ENCODE data around the gene BRINP2.

BRINP2 gene

DNA sequence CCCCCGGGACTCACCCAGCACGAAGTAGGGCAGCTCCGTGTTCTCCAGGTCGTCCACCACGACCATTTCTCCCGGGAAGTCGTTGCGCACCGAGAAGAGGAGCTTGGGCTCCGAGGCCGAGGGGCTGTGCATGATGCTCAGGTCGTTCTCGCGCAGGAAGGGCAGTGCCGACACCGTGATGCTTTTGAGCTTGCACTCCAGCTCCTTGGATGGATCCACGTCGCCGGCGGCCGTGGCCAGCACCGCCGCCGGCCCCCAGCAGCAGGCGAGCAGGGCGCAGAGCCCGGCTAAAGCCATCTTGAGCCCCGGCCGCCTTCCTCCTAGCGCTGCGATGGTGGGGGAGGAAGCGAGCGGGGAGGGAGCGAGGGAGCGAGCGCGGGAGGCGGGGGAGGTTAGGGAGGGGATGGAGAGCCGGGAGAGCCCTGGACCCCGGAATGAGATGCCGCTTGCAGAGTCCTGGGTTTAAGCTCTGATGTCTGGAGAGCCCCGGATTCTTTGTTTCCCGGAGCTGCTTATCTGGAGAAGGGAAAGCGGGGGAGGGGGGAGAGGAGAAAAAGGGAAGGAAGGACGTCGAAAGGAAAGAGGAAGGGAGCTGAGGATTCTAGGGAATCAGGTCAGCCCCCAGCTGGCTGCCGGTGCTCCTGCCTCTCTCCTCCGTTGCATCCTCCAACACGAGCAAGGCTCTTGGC is 6.2 kb upstream of the BRINP2 start, which contains the start of gene ASTN1:
ASTN1 (minus strand) TSS at position 333 of the 689 bp plus-strand sequence; CDS start at position 297, 36 bp downstream.
- DNase-seq (ENCODE audit: low read depth, low spot score), result no peak
- H3K27ac ChIP-seq, result no peak within 1 kb of the TSS

DNA sequence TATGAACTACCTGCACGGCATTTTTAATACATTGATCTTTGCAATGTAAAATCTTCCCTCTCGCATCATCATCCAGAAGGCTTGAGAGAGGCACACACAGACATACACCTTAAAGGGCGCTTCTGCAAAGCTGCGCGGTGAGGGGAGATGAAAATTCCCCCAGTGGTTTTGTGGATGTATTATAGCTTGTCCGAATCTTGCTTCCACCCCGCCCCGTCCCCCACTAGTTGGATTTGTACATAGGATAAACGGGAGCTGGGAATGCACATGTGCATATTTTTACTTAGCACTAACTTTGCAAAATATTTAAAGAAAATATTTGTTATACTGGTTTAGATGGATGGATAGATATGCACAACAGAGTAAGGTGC is 5.7 kb upstream of the BRINP2 start:
- H3K27ac ChIP-seq, result no peak overlapping the region
- DNase-seq (ENCODE audit: low read depth, low spot score), result no peak

DNA sequence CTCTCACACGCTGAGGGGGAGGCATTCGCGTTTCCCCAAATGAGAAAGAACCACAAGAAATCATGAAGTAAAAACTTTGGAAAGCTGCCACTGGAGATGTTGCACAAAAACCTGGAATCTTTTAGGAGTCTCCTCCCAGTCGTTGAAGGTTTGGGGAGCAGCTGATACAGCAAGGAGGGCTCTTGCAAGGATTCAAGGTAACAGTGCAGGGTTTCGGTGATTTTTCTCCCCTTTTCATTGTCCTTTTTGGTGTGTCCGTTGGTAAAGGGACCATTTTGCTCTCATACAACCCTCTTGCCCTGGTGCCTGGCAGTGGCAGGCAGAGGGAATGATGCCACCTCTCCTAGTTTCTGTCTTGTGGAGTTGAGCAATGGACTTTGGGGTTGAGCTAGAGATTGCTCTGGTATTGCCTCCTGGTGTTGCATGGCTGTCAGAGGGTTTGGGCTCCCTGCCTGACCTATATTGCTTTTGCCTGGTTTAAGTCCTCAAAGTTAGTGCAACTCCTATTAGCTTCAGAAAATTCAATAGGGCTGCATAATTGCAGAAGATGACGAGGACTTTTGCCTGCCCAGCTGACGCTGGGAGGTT is 872 bp downstream of the BRINP2 start:
- DNase-seq (ENCODE audit: low read depth, low spot score), result no peak
- H3K27ac ChIP-seq, result no peak overlapping the region

DNA sequence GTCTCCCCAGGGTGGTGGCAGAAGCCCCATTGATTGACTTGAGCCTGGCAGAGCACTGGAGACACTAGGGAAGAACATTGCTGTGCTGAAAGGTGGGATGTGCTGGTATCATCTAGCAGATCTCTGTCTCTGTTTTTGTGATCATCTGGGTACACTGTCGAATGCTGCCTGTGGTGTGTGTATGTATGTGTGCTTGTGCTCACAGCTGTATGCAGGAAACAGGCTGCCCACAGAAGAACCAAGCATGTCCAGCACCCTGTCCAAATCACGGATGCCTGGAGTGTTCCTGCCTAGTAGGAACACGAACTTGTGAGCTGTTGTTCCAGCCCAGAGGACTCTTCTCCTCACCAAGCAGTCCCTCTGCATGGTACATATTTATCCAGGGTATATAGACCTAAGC is 1.5 kb downstream of the BRINP2 start:
- DNase-seq (ENCODE audit: low read depth, low spot score), result no peak
- H3K27ac ChIP-seq, result no peak overlapping the region

DNA sequence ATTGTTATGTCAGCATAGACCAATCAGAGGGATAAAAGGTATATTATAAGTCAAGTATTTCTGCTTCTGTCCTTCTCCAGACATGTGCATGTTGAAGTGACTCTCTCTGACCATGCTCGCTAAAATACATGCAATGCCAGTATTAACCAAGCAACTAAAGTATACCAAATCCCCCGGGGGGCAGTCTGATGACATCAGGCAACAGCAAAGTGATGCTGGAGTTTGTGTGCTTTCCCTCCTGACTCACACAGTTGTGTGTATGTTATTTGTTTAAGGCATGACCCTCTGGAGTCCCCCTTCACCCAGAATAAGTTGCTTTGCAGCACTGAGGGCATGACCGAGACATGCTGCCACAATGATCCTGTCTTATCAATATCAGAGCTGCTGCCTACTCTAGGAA is 2.1 kb downstream of the BRINP2 start:
- H3K27ac ChIP-seq, result no peak overlapping the region
- no peak for DNase-seq (ENCODE audit: low read depth, low spot score)

DNA sequence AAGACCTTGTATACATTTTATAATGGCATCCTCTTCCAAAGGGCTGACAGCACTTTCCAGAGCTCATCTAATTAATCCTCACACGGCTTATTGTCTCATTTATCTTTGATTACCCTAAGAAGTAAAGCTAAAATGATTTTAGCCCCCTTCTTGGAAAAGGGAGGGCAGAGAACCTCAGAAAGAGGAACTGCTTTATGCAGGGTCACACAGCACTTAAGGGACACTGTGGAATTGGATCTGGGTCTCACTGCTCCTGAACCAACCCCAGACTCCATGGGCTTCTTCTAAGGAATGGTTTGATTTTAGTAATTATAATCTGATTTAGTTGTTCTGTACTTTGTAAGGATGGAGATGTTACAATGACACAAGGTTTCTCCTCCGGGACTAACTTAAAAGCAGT is 3.2 kb downstream of the BRINP2 start:
- DNase-seq (ENCODE audit: low read depth, low spot score), result no peak
- no peak overlapping the region for H3K27ac ChIP-seq

DNA sequence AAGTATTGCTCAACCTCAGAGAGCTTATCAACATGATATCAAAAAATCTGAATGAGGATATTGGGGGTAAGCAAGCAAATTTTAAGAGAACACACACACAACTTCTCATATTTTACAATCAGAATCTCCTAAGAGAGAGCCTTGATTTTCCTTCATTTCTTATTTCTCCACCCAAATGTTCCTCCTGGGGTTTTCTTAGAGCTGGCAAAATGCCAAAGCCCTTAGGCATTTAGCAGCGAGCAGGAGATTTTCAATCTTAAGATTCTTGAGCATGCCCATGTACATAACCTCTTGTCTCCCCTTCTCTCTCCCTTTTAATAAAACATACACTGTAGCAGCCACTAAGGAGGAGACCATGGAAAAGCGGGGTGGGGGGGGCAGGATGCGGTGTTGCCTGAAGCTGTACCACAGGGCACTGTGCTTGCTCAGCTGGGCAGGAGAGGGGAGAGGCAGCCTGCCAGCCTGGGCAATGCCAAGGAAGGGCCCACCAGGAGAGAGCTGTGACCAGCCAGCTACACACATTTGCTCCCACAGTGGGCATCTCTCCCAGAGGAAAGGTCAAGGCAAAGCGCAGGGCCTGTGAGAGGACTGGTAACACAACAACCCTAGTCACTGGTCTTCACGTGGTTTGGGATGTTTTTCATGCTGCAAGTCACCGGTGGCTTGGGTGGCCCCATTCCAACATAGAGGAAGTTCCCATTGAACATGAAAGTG is 4.3 kb downstream of the BRINP2 start:
- no peak for DNase-seq (ENCODE audit: low read depth, low spot score)
- H3K27ac ChIP-seq, result no peak overlapping the region

DNA sequence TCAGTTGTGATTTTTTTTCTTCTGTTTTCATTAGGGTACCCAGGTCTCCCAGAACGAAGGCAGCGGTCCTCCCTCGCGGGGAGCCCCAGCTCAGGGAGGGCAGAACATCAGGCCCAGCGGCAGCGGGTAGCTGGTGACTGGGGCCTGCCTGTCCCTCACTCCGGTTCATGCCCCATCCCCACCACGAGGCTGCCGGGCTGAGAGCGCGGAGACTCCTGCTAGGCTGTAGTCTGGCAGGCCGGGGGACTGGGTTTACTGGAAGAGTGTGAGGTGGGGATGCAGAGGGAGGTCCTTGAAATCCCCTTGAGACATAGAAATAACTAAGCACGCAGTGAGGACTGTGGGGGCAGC is 10.5 kb downstream of the BRINP2 start:
- no peak overlapping the region for H3K27ac ChIP-seq
- no peak for DNase-seq (ENCODE audit: low read depth, low spot score)

DNA sequence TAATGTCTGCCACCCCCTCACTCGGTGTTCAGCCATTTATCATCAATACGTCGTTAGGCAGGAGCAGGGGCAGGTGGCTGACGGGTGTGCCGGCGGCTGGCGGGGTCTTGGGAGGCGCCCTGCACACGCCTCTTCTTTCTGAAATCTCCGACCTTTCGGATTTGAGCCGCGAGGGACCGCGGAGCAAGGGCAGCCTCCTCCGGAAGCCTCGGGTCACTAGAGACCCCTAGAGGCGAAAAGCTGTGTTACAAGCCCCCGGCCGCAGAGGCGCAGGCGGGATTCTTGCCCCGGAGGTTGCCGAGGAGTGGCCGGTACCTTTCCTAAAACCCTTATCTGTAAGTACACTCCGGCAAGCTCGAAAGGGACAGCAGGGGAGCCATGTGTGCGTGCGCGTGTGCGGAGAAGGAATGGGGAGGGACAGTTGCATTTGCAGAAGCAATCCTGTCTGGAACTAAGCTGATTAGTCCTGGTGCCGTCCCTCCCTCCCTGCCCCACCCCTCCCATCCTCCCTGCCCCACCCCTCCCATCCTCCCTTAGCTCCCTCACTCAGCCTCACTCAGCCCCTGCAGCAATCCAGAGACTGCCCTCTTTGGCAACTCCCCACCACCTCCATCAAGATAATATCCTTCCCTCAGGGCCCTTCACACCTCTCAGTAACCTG is 11.0 kb downstream of the BRINP2 start:
- DNase-seq (ENCODE audit: low read depth, low spot score), result no peak

DNA sequence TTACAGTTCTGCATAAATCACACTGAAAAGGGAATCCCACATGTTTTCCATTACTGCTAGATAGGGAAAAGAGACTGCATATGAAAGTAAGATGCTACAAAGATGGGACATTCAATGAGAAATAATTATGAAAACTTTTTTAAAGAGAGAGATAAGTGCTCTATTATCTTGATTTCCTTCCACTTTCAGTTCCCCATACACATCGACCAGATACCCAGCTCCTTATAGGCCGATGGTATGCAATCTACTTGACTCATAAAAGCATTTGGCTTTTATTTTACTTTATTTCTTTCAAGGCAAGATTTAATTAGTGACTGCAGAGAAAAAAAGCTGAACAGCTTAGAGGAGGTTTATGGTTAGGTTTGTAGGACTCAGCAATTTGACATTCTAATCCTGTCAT is 13.1 kb downstream of the BRINP2 start:
- H3K27ac ChIP-seq, result no peak overlapping the region
- no peak for DNase-seq (ENCODE audit: low read depth, low spot score)

More for the DNA sequence above, 11.0 kb downstream of the BRINP2 start:
- no peak overlapping the region for H3K27ac ChIP-seq

DNA sequence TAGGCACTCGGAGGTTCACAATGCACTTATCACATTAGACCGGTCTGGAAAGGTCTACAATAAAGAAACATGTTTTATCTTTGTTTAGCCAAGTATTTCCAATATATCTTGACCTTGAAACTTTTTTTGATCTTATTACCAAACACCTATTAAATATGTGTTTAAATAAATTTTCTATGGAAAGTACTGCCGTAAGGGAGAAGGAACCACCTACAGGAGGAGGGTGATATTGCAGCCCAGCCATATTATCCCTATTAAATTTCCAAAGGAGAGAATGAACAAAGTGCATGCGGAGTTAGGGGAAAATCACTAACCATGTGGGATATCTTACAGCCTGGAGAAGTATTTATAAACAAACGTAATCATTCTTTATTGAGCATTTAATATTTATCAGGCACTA is 14.5 kb downstream of the BRINP2 start:
- DNase-seq (ENCODE audit: low read depth, low spot score), result no peak

DNA sequence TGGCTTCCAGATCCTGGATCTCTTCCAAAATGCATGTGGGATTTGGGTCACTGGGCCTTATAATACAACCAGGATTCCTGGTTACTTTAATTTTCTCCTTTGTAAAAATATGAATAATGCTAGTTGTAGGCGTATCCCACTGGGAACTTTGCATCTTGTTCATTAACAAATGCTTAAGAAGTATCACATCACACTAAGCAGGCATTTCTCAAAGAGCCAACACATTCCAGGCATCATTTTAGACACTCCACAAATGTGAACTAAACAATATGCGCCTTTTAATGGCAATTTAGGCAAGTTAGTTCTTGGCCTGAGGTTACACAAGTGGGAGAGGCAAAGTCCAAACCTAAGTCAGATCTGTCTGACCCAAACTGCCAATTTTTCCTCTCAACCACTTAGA is 15.9 kb downstream of the BRINP2 start:
- H3K27ac ChIP-seq, result no peak overlapping the region
- no peak for DNase-seq (ENCODE audit: low read depth, low spot score)

More for the DNA sequence above, 14.5 kb downstream of the BRINP2 start:
- no peak overlapping the region for H3K27ac ChIP-seq

DNA sequence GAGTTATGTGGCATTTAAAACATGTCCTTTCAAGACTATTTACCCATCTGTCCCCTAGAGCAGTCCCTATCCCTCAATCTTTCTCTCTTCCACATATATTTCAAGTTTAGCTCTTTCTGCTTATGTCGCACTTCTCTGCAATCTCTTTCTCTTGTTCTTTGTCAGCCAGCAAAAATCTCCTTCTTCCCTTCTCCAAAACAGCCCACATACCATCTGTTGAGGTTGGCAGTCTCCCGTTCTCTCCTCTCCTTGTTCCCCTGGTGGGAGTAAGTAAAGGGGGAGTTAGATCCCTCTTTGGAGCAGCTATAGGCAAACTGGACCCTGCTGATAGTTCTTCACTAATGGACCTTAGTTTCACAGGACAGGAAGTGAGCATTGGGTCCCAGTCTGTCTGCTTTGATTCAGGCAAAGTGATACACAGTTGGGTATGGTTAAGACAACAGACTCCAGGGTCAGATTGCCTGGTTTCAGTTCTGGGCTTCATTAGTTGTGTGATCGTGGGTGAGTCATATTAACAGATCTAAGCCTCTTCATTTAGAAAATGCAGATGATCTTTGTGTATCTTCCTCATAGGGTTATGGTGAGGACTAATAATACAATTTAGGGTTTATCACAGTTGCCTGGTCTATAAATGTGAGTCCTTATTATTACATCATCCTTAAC is 19.7 kb downstream of the BRINP2 start:
- no peak for DNase-seq (ENCODE audit: low read depth, low spot score)
- no peak overlapping the region for H3K27ac ChIP-seq

DNA sequence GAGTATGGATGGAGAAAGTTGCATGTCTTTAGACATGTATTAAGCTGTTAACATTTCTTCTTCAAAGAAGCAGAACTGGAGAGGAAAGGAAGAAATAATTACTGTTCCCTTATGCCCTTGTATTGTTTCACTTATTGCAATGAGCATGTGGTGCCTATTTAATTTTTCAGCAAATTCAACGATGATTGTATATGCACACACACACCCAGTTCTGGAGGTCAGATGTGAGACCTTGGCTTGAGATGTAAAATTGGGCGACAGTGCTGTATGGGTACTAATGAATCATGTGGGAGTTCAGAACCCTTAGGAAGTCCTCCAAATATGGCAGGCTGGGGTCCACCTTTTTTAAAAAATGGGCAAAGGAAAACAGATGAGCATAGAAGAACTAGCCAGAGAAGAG is 27.5 kb downstream of the BRINP2 start:
- DNase-seq (ENCODE audit: low read depth, low spot score), result no peak
- H3K27ac ChIP-seq, result no peak overlapping the region

DNA sequence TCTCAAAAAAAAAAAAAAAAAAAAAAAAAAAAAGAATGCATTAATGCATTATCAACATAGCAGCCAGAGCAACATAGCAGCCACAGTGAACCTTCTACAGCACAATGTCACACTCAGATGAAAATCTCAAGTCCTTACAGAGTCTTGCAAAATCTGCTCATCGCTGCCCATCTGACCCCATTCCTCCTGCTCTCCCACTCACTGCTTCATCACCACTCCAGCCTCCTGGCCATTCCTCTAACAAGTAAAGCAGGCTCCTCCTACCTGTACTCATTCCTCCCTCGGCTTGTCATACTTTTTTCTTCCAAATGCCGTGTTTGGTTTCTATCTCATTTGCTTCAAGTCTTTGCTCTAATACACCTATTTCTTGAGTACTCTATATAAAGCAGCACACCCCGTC is 29.5 kb downstream of the BRINP2 start:
- H3K27ac ChIP-seq, result no peak overlapping the region
- DNase-seq (ENCODE audit: low read depth, low spot score), result no peak

DNA sequence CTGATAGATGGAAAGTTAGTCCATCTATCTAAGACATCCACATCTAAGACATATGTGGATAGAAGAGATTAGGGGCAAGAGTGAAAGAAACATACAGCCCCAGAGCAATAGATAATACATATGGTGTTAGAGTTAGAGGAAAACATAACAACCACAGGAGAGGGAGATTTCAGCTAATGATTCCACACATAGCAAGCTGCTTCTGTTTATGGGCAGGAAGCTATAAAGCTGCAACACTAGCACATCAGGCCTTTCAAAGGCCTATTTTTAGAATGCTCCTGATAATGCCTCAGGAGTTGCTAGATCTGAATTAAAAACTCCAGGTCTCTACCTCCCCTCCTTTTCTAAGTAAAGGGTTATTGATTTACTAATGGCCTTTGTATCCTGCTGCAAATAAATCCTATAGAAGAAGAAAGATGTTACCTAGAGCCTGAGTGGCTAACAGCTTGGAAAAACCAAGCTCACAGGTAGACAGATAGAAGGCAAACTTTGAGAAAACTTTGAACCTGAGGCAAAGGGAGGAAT is 36.1 kb downstream of the BRINP2 start:
- H3K27ac ChIP-seq, result no peak overlapping the region
- no peak for DNase-seq (ENCODE audit: low read depth, low spot score)

DNA sequence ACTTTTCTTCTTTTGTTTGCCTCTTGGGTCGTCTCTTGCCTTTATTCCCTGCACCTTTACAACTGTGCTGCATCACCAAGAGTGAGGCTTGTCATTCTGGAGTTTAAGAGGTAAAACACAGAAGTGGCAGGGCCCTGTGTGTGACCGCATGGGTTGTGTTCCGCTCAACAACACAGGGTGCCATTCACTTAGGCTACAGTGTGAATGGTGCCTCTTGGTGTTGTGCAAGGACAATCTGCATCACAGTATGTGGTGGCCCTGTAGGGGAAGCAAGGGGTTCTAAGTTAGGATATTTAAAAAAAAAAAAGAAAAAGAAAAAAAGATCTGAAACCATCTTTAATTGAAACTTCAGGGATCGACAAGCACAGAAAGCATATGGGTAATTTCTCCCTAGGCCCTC is 38.2 kb downstream of the BRINP2 start:
- H3K27ac ChIP-seq, result peak overlapping the region; percentile 41
- no peak for DNase-seq (ENCODE audit: low read depth, low spot score)

DNA sequence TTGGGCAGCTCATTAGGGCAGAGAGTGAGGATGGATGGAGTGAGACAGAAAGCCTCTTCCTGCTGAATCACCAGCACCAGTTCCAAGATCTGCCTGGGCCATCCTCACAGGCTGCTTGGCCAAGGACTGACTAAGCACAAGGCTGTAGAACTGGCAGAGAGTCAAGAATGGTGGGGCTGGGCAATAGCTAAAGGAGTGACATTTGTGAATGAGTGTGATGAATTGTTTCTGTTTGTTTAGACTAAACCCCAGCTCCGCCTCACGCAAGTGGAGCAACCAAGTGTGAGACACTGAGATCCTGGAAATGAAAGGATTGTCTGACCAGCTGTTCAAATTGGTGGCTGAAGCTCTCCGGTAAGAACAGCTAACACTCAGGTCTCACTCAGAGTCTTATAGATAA is 38.6 kb downstream of the BRINP2 start:
- H3K27ac ChIP-seq, result peak overlapping the region; percentile 41
- peak; percentile 98 for DNase-seq (ENCODE audit: low read depth, low spot score)

DNA sequence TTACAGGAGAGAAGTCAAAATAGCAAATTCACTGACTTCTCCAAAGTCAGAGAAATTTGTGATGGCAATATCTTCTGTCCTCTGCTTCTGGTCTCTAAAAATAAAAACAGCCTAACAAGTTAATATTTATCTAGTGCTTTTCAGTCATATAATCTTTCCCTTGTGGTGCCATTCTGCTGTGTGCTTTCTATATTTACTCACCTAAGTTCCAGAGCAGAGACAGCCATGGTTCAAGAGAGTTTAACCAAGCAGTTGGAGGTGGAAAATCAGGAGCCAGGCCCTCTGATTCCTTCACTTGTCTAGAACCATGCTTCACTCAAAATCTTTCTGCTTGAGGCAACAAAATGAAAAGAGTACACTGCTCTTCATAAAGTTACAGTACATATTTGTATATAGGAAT is 39.3 kb downstream of the BRINP2 start:
- DNase-seq (ENCODE audit: low read depth, low spot score), result no peak
- peak overlapping the region; percentile 41 for H3K27ac ChIP-seq

DNA sequence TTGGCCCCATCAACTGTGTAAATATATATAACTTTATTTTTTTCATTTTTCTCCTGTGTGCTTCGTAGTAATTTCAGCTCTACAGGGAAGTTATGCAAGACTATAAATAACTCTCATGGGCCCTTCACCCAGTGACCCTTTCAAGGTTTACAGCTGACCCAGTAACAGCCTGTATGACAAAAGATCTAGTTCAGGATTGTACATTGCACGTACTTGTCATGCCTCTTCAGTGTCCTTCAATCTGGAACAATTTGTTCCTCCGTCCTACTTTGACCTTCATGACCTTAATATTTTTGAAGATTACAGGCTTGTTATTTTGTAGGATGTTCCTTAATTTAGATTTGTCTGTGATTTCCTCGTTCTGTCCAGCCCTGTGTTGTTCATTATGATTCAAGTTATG is 40.5 kb downstream of the BRINP2 start:
- DNase-seq (ENCODE audit: low read depth, low spot score), result no peak

More for the DNA sequence above, 40.5 kb downstream of the BRINP2 start:
- no peak overlapping the region for H3K27ac ChIP-seq
